Measurements from ENCODE around the gene NRCAM. TPM values are rescaled to one million over a fixed set of nuclear protein-coding genes. Genes with fewer than 3 reads are reported as not detected.

Gene NRCAM
- total RNA-seq, 1 experiment from 2014 or later = 40.3 TPM

- CTCF ChIA-PET = no interaction called here
- H3K4me3 ChIP-seq = no peak overlapping the region
- POLR2A ChIA-PET (ENCODE audit: unreplicated experiment) = interaction anchor here (0.7 kb wide), 1 partner anchor 220 kb away, joined by 5 read pairs; no protein-coding TSS in a partner anchor
- no peaks in the 10 kb centered on the region for H3K9me2 ChIP-seq (ENCODE audit: insufficient read depth)
- no peaks in the 10 kb centered on the region for H3K36me3 ChIP-seq (ENCODE audit: low read depth)
- no peak overlapping the region for H2AFZ ChIP-seq
- BruUV-seq (replicated peaks) = no TSS peak
- H3K27ac ChIP-seq = no peak overlapping the region
- no peaks in the 10 kb centered on the region for H3K27me3 ChIP-seq (ENCODE audit: insufficient read depth, low read depth)
- no peaks in the 10 kb centered on the region for H3K79me2 ChIP-seq (ENCODE audit: low read depth)
- intact Hi-C loops (cut with micrococcal nuclease; ENCODE audit: unreplicated experiment) = no loop called here
- H3K9me3 ChIP-seq (ENCODE audit: insufficient read depth, low read depth) = no peaks in the 10 kb centered on the region
- no peak for DNase-seq
- H4K20me1 ChIP-seq (ENCODE audit: insufficient read depth) = no peaks in the 10 kb centered on the region
- H3K4me2 ChIP-seq = no peak overlapping the region
- H3F3A ChIP-seq (ENCODE audit: insufficient read depth, low read depth) = no peaks in the 10 kb centered on the region
- H3K4me1 ChIP-seq (replicated peaks; ENCODE audit: insufficient read depth) = no peaks in the 10 kb centered on the region
- TF ChIP-seq CTCF (conservative IDR thresholded peaks at IDR 0.05) (no peak), EZH2 (IDR thresholded peaks at IDR 0.05; ENCODE audit: low read depth) (no peak)
Measured at GRCh38 chr7:108384716-108385483, 71.3 kb downstream of the NRCAM start.

GRCh38 chr7:108382932-108383331 lies 73.3 kb downstream of the NRCAM start:
- POLR2A ChIA-PET (ENCODE audit: unreplicated experiment) = no interaction called here
- Histone ChIP-seq H3K27me3 (ENCODE audit: insufficient read depth, low read depth) (no peaks in the 10 kb centered on the region), H3K9me2 (ENCODE audit: insufficient read depth) (no peaks in the 10 kb centered on the region), H3K27ac (no peak overlapping the region), H4K20me1 (ENCODE audit: insufficient read depth) (no peaks in the 10 kb centered on the region), H3K36me3 (ENCODE audit: low read depth) (no peaks in the 10 kb centered on the region), H2AFZ (no peak overlapping the region), H3K4me1 (replicated peaks; ENCODE audit: insufficient read depth) (no peaks in the 10 kb centered on the region), H3K4me2 (no peak overlapping the region), H3K79me2 (ENCODE audit: low read depth) (no peaks in the 10 kb centered on the region), H3F3A (ENCODE audit: insufficient read depth, low read depth) (no peaks in the 10 kb centered on the region), H3K9me3 (ENCODE audit: insufficient read depth, low read depth) (no peaks in the 10 kb centered on the region), H3K4me3 (no peak overlapping the region)
- intact Hi-C loops (cut with micrococcal nuclease; ENCODE audit: unreplicated experiment) = no loop called here
- CTCF ChIA-PET = no interaction called here
- TF ChIP-seq CTCF (conservative IDR thresholded peaks at IDR 0.05) (no peak), EZH2 (IDR thresholded peaks at IDR 0.05; ENCODE audit: low read depth) (no peak)
- no TSS peak for BruUV-seq (replicated peaks)
- no peak for DNase-seq

DNA sequence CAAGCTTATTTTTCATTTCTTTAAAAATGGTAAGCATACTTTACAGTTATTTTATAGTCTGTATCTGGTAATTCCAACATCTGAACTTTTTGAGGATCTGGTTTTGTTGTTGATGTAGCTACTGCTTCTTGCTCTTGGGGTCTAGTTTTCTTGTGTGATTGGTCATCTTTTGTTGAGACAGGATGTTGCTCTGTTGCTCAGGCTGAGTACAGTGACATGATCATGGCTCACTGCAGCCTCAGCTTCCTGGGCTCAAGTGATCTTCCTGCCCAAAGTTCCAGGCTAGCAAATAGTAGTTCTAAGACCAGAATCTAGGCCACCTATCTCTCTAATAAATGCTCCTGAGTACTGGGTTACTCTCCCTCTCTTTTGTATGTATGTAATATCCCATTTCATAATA lies 75.7 kb downstream of the NRCAM start:
- no peaks in the 10 kb centered on the region for H3F3A ChIP-seq (ENCODE audit: insufficient read depth, low read depth)
- H3K36me3 ChIP-seq (ENCODE audit: low read depth) = no peaks in the 10 kb centered on the region
- BruUV-seq (replicated peaks) = no TSS peak
- H3K27ac ChIP-seq = no peak overlapping the region
- no peak for DNase-seq
- no peaks in the 10 kb centered on the region for H4K20me1 ChIP-seq (ENCODE audit: insufficient read depth)
- H3K4me2 ChIP-seq = no peak overlapping the region
- intact Hi-C loops (cut with micrococcal nuclease; ENCODE audit: unreplicated experiment) = no loop called here
- no peaks in the 10 kb centered on the region for H3K4me1 ChIP-seq (replicated peaks; ENCODE audit: insufficient read depth)
- no peak overlapping the region for H3K4me3 ChIP-seq
- no peaks in the 10 kb centered on the region for H3K79me2 ChIP-seq (ENCODE audit: low read depth)
- ChIA-PET POLR2A (ENCODE audit: unreplicated experiment) (interaction anchor here (0.5 kb wide), 1 partner anchor 814 kb away, joined by 5 read pairs; no protein-coding TSS in a partner anchor), CTCF (no interaction called here)
- no peaks in the 10 kb centered on the region for H3K27me3 ChIP-seq (ENCODE audit: insufficient read depth, low read depth)
- no peaks in the 10 kb centered on the region for H3K9me2 ChIP-seq (ENCODE audit: insufficient read depth)
- TF ChIP-seq EZH2 (IDR thresholded peaks at IDR 0.05; ENCODE audit: low read depth) (no peak), CTCF (conservative IDR thresholded peaks at IDR 0.05) (no peak)
- H2AFZ ChIP-seq = no peak overlapping the region
- H3K9me3 ChIP-seq (ENCODE audit: insufficient read depth, low read depth) = no peaks in the 10 kb centered on the region

All from PC-9 (cell line).